ENCODE data around the gene AFG1L.
"Not testable (repeated sequence)": the region's sequence is repeated elsewhere in the genome, so short reads cannot be mapped to it uniquely, and the experiment has no call there.

AFG1L gene

GRCh38 chr6:108293527-108294296 lies 1.1 kb upstream of the AFG1L start:
- TF ChIP-seq TAF1 (IDR thresholded peaks at IDR 0.05; ENCODE audit: borderline replicate concordance, low read depth, low read length) = no peak
- no peak for TF ChIP-seq POLR2AphosphoS5 (IDR thresholded peaks at IDR 0.05; ENCODE audit: low read depth, low read length)
- no peak for TF ChIP-seq POLR2A (IDR thresholded peaks at IDR 0.05; ENCODE audit: low read depth, low read length)
- no peak for FAIRE-seq
- no peak for DNase-seq (ENCODE audit: insufficient read length)

GRCh38 chr6:108294297-108294726 lies 542 bp upstream of the AFG1L start:
- DNase-seq (ENCODE audit: insufficient read length) (no peak), FAIRE-seq (no peak)
- TF ChIP-seq TAF1 (IDR thresholded peaks at IDR 0.05; ENCODE audit: borderline replicate concordance, low read depth, low read length) (no peak), POLR2A (IDR thresholded peaks at IDR 0.05; ENCODE audit: low read depth, low read length) (no peak), POLR2AphosphoS5 (IDR thresholded peaks at IDR 0.05; ENCODE audit: low read depth, low read length) (no peak)

GRCh38 chr6:108295676-108296075 lies 822 bp downstream of the AFG1L start:
- no peak for DNase-seq (ENCODE audit: insufficient read length)
- TF ChIP-seq POLR2AphosphoS5 (IDR thresholded peaks at IDR 0.05; ENCODE audit: low read depth, low read length) (no peak), TAF1 (IDR thresholded peaks at IDR 0.05; ENCODE audit: borderline replicate concordance, low read depth, low read length) (no peak), POLR2A (IDR thresholded peaks at IDR 0.05; ENCODE audit: low read depth, low read length) (no peak)
- FAIRE-seq = no peak

- DNase-seq (ENCODE audit: insufficient read length) (no peak), FAIRE-seq (no peak)
- no peak for TF ChIP-seq POLR2A (IDR thresholded peaks at IDR 0.05; ENCODE audit: low read depth, low read length)
- TF ChIP-seq TAF1 (IDR thresholded peaks at IDR 0.05; ENCODE audit: borderline replicate concordance, low read depth, low read length) = no peak
- no peak for TF ChIP-seq POLR2AphosphoS5 (IDR thresholded peaks at IDR 0.05; ENCODE audit: low read depth, low read length)
Observed at GRCh38 chr6:108302386-108302785, 7.5 kb downstream of the AFG1L start.

GRCh38 chr6:108304646-108305045 lies 9.8 kb downstream of the AFG1L start:
- FAIRE-seq (no peak), DNase-seq (ENCODE audit: insufficient read length) (no peak)
- no peak for TF ChIP-seq POLR2AphosphoS5 (IDR thresholded peaks at IDR 0.05; ENCODE audit: low read depth, low read length)
- no peak for TF ChIP-seq TAF1 (IDR thresholded peaks at IDR 0.05; ENCODE audit: borderline replicate concordance, low read depth, low read length)
- no peak for TF ChIP-seq POLR2A (IDR thresholded peaks at IDR 0.05; ENCODE audit: low read depth, low read length)

- DNase-seq (ENCODE audit: insufficient read length); FAIRE-seq: not testable (repeated sequence)
Observed at GRCh38 chr6:108308641-108309040, 13.8 kb downstream of the AFG1L start.

- no peak for FAIRE-seq
- no peak for TF ChIP-seq TAF1 (IDR thresholded peaks at IDR 0.05; ENCODE audit: borderline replicate concordance, low read depth, low read length)
- TF ChIP-seq POLR2A (IDR thresholded peaks at IDR 0.05; ENCODE audit: low read depth, low read length) = no peak
- no peak for TF ChIP-seq POLR2AphosphoS5 (IDR thresholded peaks at IDR 0.05; ENCODE audit: low read depth, low read length)
Observed at GRCh38 chr6:108309844-108310243, 15.0 kb downstream of the AFG1L start.

GRCh38 chr6:108312605-108313004 lies 17.8 kb downstream of the AFG1L start:
- TF ChIP-seq POLR2A (IDR thresholded peaks at IDR 0.05; ENCODE audit: low read depth, low read length) = no peak
- TF ChIP-seq TAF1 (IDR thresholded peaks at IDR 0.05; ENCODE audit: borderline replicate concordance, low read depth, low read length) = no peak
- TF ChIP-seq POLR2AphosphoS5 (IDR thresholded peaks at IDR 0.05; ENCODE audit: low read depth, low read length) = no peak
- DNase-seq (ENCODE audit: insufficient read length) = no peak
- no peak for FAIRE-seq

More at GRCh38 chr6:108309844-108310243, 15.0 kb downstream of the AFG1L start:
- DNase-seq (ENCODE audit: insufficient read length) = no peak

- FAIRE-seq = no peak
- DNase-seq (ENCODE audit: insufficient read length) = no peak
- no peak for TF ChIP-seq TAF1 (IDR thresholded peaks at IDR 0.05; ENCODE audit: borderline replicate concordance, low read depth, low read length)
- no peak for TF ChIP-seq POLR2AphosphoS5 (IDR thresholded peaks at IDR 0.05; ENCODE audit: low read depth, low read length)
- TF ChIP-seq POLR2A (IDR thresholded peaks at IDR 0.05; ENCODE audit: low read depth, low read length) = no peak
Observed at GRCh38 chr6:108321253-108321747, 26.4 kb downstream of the AFG1L start.

- no peak for TF ChIP-seq POLR2AphosphoS5 (IDR thresholded peaks at IDR 0.05; ENCODE audit: low read depth, low read length)
- no peak for TF ChIP-seq POLR2A (IDR thresholded peaks at IDR 0.05; ENCODE audit: low read depth, low read length)
- no peak for TF ChIP-seq TAF1 (IDR thresholded peaks at IDR 0.05; ENCODE audit: borderline replicate concordance, low read depth, low read length)
- FAIRE-seq (no peak), DNase-seq (ENCODE audit: insufficient read length) (no peak)
Observed at GRCh38 chr6:108322728-108323127, 27.9 kb downstream of the AFG1L start.

- FAIRE-seq (no peak), DNase-seq (ENCODE audit: insufficient read length) (no peak)
- TF ChIP-seq TAF1 (IDR thresholded peaks at IDR 0.05; ENCODE audit: borderline replicate concordance, low read depth, low read length) (no peak), POLR2A (IDR thresholded peaks at IDR 0.05; ENCODE audit: low read depth, low read length) (no peak), POLR2AphosphoS5 (IDR thresholded peaks at IDR 0.05; ENCODE audit: low read depth, low read length) (no peak)
Observed at GRCh38 chr6:108323710-108324466, 29.0 kb downstream of the AFG1L start.

GRCh38 chr6:108330221-108330785 lies 35.4 kb downstream of the AFG1L start:
- FAIRE-seq; DNase-seq (ENCODE audit: insufficient read length): not testable (repeated sequence)
